Keratinocyte (primary cell): ENCODE results near the gene GNG4. TPM values are rescaled to one million over a fixed set of nuclear protein-coding genes. Genes with fewer than 3 reads are reported as not detected.

Experiments
- DNase-seq: peaks from one replicate; pipeline ENCODE4 v3.0.0-alpha.2; 2011; ENCODE audit warnings: low read depth, missing footprints, low spot score
- FAIRE-seq: peaks from 2 replicates; lab custom pipeline; 2011; peaks lifted over from hg19 to GRCh38; lab: Jason Lieb, UNC
- H2AFZ ChIP-seq: 2 replicates; pipeline ENCODE4 v1.6.0; 2012; ENCODE audit warnings: low read length, control low read depth, inconsistent platforms; ENCODE audit not compliant: control insufficient read depth
- H3K27ac ChIP-seq: 2 replicates; pipeline ENCODE4 v1.5.1; 2011; ENCODE audit warnings: low read length; ENCODE audit not compliant: control insufficient read depth, insufficient read depth
- H3K27me3 ChIP-seq: 3 replicates; pipeline ENCODE4 v1.6.0; 2011; ENCODE audit warnings: low read length; ENCODE audit not compliant: control insufficient read depth, insufficient read depth; ENCODE audit errors: extremely low read depth
- H3K36me3 ChIP-seq, 2 experiments: 2 replicates in 1 of 2; 3 replicates in 1 of 2; pipeline ENCODE4 v1.5.1; 2011; ENCODE audit warnings: low read length in 2 of 2, mild to moderate bottlenecking in 1 of 2; ENCODE audit not compliant: control insufficient read depth in 2 of 2, insufficient read depth in 2 of 2; ENCODE audit errors: extremely low read depth in 1 of 2
- H3K4me1 ChIP-seq: 3 replicates; pipeline ENCODE4 v1.5.1; 2011; ENCODE audit warnings: low read length; ENCODE audit not compliant: control insufficient read depth, insufficient read depth; ENCODE audit errors: extremely low read depth
- H3K4me2 ChIP-seq: 3 replicates; pipeline ENCODE4 v1.6.0; 2011; ENCODE audit warnings: low read depth, low read length; ENCODE audit not compliant: control insufficient read depth, insufficient read depth; ENCODE audit errors: extremely low read depth
- H3K4me3 ChIP-seq, 3 experiments: fragments of 200-600 bp in 1 of 3; sonication (generic) in 1 of 3; 2 replicates in 2 of 3; 3 replicates in 1 of 3; pipeline ENCODE4 v1.5.1; 2011 to 2016; ENCODE audit warnings: low read length in 3 of 3, mild to moderate bottlenecking in 3 of 3, control low read depth in 2 of 3, inconsistent platforms in 1 of 3, low read depth in 1 of 3, mixed read lengths in 1 of 3, mixed run types in 1 of 3, moderate library complexity in 1 of 3; ENCODE audit not compliant: control insufficient read depth in 2 of 3, insufficient read depth in 2 of 3; ENCODE audit errors: extremely low read depth in 1 of 3
- H3K79me2 ChIP-seq: 2 replicates; pipeline ENCODE4 v1.6.0; 2012; ENCODE audit warnings: low read length; ENCODE audit not compliant: control insufficient read depth, insufficient read depth
- H3K9ac ChIP-seq: 3 replicates; pipeline ENCODE4 v1.6.0; 2011; ENCODE audit warnings: low read length; ENCODE audit not compliant: control insufficient read depth, insufficient read depth; ENCODE audit errors: extremely low read depth
- H3K9me1 ChIP-seq: 3 replicates; pipeline ENCODE4 v1.6.0; 2011; ENCODE audit warnings: low read length; ENCODE audit not compliant: control insufficient read depth, insufficient read depth; ENCODE audit errors: extremely low read depth
- H3K9me3 ChIP-seq: 2 replicates; pipeline ENCODE4 v1.5.1; 2012; ENCODE audit warnings: low read depth, low read length; ENCODE audit not compliant: control insufficient read depth
- H4K20me1 ChIP-seq: 3 replicates; pipeline ENCODE4 v1.6.0; 2011; ENCODE audit warnings: low read length; ENCODE audit not compliant: control insufficient read depth, insufficient read depth; ENCODE audit errors: extremely low read depth
- EZH2 ChIP-seq: IDR thresholded peaks from one replicate; pipeline ENCODE4 v1.6.1; 2012; ENCODE audit warnings: inconsistent platforms, mild to moderate bottlenecking, low read length, moderate library complexity
- dilution Hi-C: fragments of 300-500 bp; cut with MboI; formaldehyde crosslinking; loops from one replicate; pipeline ENCODE4 v1.7.0; 2020; ENCODE audit warnings: low sequenced_read_pairs; ENCODE audit not compliant: extremely low pct_ligation_motif_present
- polyA plus RNA-seq, 5 experiments: library from polyadenylated mRNA; depleted of rRNA in 3 of 5; stranded (reverse) in 3 of 5; stranded (forward) in 1 of 5; unstranded in 1 of 5; fragments of >200 nt; gene quantifications; 1 replicate in 1 of 5; 2 replicates in 3 of 5; 3 replicates in 1 of 5; pipeline versions ENCODE4 v1.2.1 to v1.2.3, GENCODE V29; 2011 to 2012; ENCODE audit warnings: missing spikeins in 2 of 5, low read depth in 1 of 5, low replicate concordance in 1 of 5
- TF ChIP-seq, protein P1 (sequence below), 3 experiments: IDR thresholded peaks in 1 of 3; conservative IDR thresholded peaks in 1 of 3; optimal IDR thresholded peaks in 1 of 3; 2 replicates in 2 of 3; 3 replicates in 1 of 3; pipeline versions ENCODE3 to v1.5.1; 2011; ENCODE audit warnings: low read length in 3 of 3, mild to moderate bottlenecking in 3 of 3, moderate library complexity in 2 of 3, control low read depth in 1 of 3, inconsistent platforms in 1 of 3; ENCODE audit not compliant: insufficient read depth in 2 of 3; ENCODE audit errors: extremely low read depth in 1 of 3

GNG4 gene
- polyA plus RNA-seq, 1 donor (not counting 4 experiments of a cell fraction or from before 2014, with no cell fraction given): 0.07 TPM

DNA sequence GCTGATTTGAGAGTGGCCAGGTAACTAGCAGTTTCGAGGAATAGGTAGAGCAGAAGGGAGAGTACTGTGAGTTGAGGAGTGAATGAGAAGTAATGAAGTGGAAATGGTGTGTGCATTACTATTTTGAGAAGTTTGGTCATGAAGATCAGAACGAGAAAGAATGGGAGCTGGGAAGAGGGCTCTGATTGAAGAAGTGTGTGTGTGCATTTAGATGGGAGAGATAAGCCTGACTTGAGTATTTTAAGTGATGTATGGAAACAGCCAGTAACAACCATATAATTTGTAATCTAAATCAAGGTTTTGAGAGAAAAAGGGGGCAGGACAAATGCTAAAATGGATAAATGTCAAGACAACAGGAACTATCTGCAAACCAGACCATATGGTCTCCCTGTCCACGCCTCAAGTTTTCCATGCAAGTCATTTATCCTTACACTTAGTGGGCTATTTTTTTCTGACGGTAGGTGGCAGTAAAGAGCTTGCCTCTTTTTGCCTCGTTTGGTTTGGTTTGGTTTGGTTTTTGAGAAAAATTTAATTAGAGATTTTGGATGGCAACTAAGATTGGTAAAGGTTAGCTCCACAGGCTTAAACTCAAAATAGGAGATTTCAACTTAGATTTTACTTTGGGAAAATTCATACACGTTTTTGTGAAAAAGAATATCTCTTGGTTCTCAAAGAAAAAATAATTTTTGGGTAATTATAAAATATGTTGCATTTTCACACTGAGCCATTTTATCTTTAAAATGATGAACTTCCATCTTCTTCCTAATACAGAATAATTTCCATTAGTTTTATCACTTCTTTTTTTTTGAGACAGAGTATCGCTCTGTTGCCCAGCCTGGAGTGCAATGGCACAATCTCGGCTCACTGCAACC, 135.9 kb downstream of the GNG4 start:
- no peaks in the 10 kb centered on the region for H3K27me3 ChIP-seq
- no peaks in the 10 kb centered on the region for H4K20me1 ChIP-seq
- no peaks in the 10 kb centered on the region for H3K9me1 ChIP-seq
- TF ChIP-seq, protein P1, sequence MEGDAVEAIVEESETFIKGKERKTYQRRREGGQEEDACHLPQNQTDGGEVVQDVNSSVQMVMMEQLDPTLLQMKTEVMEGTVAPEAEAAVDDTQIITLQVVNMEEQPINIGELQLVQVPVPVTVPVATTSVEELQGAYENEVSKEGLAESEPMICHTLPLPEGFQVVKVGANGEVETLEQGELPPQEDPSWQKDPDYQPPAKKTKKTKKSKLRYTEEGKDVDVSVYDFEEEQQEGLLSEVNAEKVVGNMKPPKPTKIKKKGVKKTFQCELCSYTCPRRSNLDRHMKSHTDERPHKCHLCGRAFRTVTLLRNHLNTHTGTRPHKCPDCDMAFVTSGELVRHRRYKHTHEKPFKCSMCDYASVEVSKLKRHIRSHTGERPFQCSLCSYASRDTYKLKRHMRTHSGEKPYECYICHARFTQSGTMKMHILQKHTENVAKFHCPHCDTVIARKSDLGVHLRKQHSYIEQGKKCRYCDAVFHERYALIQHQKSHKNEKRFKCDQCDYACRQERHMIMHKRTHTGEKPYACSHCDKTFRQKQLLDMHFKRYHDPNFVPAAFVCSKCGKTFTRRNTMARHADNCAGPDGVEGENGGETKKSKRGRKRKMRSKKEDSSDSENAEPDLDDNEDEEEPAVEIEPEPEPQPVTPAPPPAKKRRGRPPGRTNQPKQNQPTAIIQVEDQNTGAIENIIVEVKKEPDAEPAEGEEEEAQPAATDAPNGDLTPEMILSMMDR (optimal IDR thresholded peaks at IDR 0.05 in 1 of 3, IDR thresholded peaks at IDR 0.05 in 1 of 3, conservative IDR thresholded peaks at IDR 0.05 in 1 of 3; ENCODE audit: extremely low read depth in 1 of 3, insufficient read depth in 2 of 3, low read length in 3 of 3): peak; percentile 51 to 82 (median 79)
- no peak for TF ChIP-seq EZH2
- no peak overlapping the region for H2AFZ ChIP-seq
- DNase-seq (peak; percentile 19), FAIRE-seq (peak; percentile 69)
- no peak overlapping the region for H3K9ac ChIP-seq
- H3K9me3 ChIP-seq: no peaks in the 10 kb centered on the region
- dilution Hi-C loops: no loop called here
- H3K4me1 ChIP-seq: no peaks in the 10 kb centered on the region
- no peaks in the 10 kb centered on the region for H3K79me2 ChIP-seq
- no peak overlapping the region for H3K4me2 ChIP-seq
- H3K36me3 ChIP-seq: no peaks in the 10 kb centered on the region
- H3K4me3 ChIP-seq: no peak overlapping the region
- no peak overlapping the region for H3K27ac ChIP-seq

DNA sequence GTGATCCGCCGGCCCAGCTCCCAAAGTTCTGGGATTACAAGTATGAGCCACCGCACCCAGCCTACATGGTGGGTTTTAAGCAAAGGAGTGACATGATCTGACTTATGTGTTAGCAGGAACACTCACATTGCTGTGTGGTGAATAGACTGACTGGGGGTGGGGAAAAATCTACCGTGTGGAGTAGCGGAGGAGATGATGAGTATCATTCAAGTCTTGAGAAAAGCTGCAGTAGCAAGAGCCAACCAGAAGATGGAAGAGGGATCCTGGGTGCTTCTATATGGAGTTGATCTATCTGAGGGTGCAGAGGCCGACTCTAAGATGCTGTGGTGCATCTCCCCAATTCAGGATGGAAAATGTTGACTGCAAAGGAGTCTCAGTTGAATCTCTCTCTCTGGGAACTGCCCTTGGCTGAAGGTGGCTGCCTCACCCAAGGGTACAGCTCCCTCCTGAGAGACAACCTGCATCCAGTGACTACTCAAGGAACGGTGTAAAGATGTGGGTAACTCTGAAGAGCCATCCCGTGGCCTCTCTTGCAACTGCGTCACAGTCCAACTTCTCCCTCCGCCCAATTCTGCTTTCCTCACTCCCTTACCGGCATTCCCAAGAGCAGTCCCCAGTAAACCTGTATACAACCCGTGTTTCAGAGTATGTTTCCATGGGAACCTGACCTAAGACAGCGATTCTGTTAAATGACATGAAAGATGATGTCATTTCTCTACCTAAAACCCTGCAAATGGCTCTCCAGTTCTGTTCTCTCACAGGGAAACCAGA, 137.9 kb downstream of the GNG4 start:
- DNase-seq (no peak), FAIRE-seq (no peak)
- no peaks in the 10 kb centered on the region for H3K4me1 ChIP-seq
- H2AFZ ChIP-seq: no peak overlapping the region
- no peaks in the 10 kb centered on the region for H3K36me3 ChIP-seq
- H3K79me2 ChIP-seq: no peaks in the 10 kb centered on the region
- no peak for TF ChIP-seq EZH2
- TF ChIP-seq, protein P1 (optimal IDR thresholded peaks at IDR 0.05 in 1 of 3, IDR thresholded peaks at IDR 0.05 in 1 of 3, conservative IDR thresholded peaks at IDR 0.05 in 1 of 3; ENCODE audit: extremely low read depth in 1 of 3, insufficient read depth in 2 of 3, low read length in 3 of 3): peak in 2 of 3 experiments; percentile 6 to 34
- dilution Hi-C loops: no loop called here
- no peaks in the 10 kb centered on the region for H4K20me1 ChIP-seq
- no peaks in the 10 kb centered on the region for H3K27me3 ChIP-seq
- H3K27ac ChIP-seq: no peak overlapping the region
- H3K4me3 ChIP-seq: no peak overlapping the region
- no peak overlapping the region for H3K9ac ChIP-seq
- no peaks in the 10 kb centered on the region for H3K9me3 ChIP-seq
- H3K4me2 ChIP-seq: no peak overlapping the region
- H3K9me1 ChIP-seq: no peaks in the 10 kb centered on the region
